Measurements from ENCODE around the gene PAFAH1B1.

- TF ChIP-seq CTCF (IDR thresholded peaks at IDR 0.05) = no peak
- TF ChIP-seq POLR2A (IDR thresholded peaks at IDR 0.05) = no peak
Measured at GRCh38 chr17:2682176-2682938, 88.9 kb downstream of the PAFAH1B1 start.

Data from adrenal gland (tissue), 5 donors.